ENCODE results near the gene TNFRSF1B.

DNA sequence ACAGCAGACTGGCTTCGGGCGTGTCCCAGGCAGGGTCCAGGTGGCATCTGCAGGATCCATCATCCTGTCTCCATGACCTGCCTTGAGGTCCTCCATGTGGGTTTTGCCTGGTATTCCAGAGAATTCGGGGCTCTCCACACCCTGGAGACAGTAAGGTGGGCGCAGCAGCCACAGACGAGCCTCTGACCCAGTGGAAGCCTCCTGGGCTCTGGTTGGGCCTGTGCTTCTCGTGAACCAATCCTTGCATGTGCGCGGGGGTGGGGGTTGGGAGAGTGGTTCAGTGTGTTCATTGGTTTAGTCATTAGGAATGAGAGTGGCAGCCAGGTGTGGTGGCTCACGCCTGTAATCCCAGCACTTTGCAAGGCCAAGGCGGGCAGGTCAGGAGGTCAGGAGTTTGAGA is 32.1 kb upstream of the TNFRSF1B start:
- TF ChIP-seq, protein P1, sequence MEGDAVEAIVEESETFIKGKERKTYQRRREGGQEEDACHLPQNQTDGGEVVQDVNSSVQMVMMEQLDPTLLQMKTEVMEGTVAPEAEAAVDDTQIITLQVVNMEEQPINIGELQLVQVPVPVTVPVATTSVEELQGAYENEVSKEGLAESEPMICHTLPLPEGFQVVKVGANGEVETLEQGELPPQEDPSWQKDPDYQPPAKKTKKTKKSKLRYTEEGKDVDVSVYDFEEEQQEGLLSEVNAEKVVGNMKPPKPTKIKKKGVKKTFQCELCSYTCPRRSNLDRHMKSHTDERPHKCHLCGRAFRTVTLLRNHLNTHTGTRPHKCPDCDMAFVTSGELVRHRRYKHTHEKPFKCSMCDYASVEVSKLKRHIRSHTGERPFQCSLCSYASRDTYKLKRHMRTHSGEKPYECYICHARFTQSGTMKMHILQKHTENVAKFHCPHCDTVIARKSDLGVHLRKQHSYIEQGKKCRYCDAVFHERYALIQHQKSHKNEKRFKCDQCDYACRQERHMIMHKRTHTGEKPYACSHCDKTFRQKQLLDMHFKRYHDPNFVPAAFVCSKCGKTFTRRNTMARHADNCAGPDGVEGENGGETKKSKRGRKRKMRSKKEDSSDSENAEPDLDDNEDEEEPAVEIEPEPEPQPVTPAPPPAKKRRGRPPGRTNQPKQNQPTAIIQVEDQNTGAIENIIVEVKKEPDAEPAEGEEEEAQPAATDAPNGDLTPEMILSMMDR (IDR thresholded peaks at IDR 0.05) = no peak
- no peak for TF ChIP-seq POLR2A (IDR thresholded peaks at IDR 0.05)
